ENCODE results near the gene ACYP2. TPM values are rescaled to one million over a fixed set of nuclear protein-coding genes. Genes with fewer than 3 reads are reported as not detected.
A peak's percentile ranks its signal among the peaks of the same experiment; 100 is the strongest.

Gene ACYP2
- 14.0 and 16.4 TPM in 2 replicates for total RNA-seq
- 18.8 TPM for total RNA-seq (2013)
- 13.6 and 17.2 TPM in 2 replicates for polyA plus RNA-seq
- polyA minus RNA-seq: 23.1 and 28.4 TPM in 2 replicates

GRCh38 chr2:54115284-54116137 lies at the start of gene ACYP2:
TSS of gene ACYP2 (plus strand) at chr2:54115615.
- peak within 1 kb of the TSS; percentile 98 for H3K9ac ChIP-seq (ENCODE audit: low read length)
- H3K79me2 ChIP-seq (ENCODE audit: control insufficient read depth, insufficient read depth, low read length): peaks cover 5% of the 10 kb centered on the region
- peaks cover 3% of the 10 kb centered on the region in 2 experiments for H3K36me3 ChIP-seq (replicated peaks in 1 of 2; ENCODE audit: control extremely low read depth in 1 of 2, control insufficient read depth in 1 of 2, extremely low read depth in 1 of 2, insufficient read depth in 2 of 2, low read length in 1 of 2)
- Mint-ChIP-seq H3K4me1 (peaks cover 16% of the 10 kb centered on the region), H3K4me3 (peak within 1 kb of the TSS; percentile 98), H3K27me3 (no peaks in the 10 kb centered on the region), H3K9me3 (ENCODE audit: insufficient read depth) (no peaks in the 10 kb centered on the region), H3K27ac (peak within 1 kb of the TSS; percentile 100)
- peak within 1 kb of the TSS; percentile 97 to 99 for H3K27ac ChIP-seq (ENCODE audit: low read length in 2 of 2)
- H4K20me1 ChIP-seq (ENCODE audit: control insufficient read depth, insufficient read depth, low read length, poor library complexity, severe bottlenecking): no peaks in the 10 kb centered on the region
- CTCF ChIA-PET: interaction anchor here (1.0 to 1.8 kb wide), 7 partner anchors 8 to 933 kb away, joined by 3 to 10 read pairs (median 4); no protein-coding TSS in a partner anchor
- peaks cover 7% of the 10 kb centered on the region in 2 donors for H3K4me1 ChIP-seq (ENCODE audit: control insufficient read depth in 2 of 2, insufficient read depth in 2 of 2, low read length in 2 of 2)
- peak within 1 kb of the TSS; percentile 100 for H2AFZ ChIP-seq (ENCODE audit: insufficient read depth, low read depth, low read length, poor library complexity, severe bottlenecking)
- under 1% methylated on average over 57 of the region's 57 CpGs for WGBS (ENCODE audit: insufficient coverage)
- POLR2A ChIA-PET: interaction anchor here (1.0 to 1.3 kb wide), 4 partner anchors 9 to 146 kb away, joined by 3 to 5 read pairs (median 4); no protein-coding TSS in a partner anchor
- TF ChIP-seq EZH2 (IDR thresholded peaks at IDR 0.05; ENCODE audit: borderline replicate concordance, insufficient read depth, low read depth, low read length, poor library complexity, severe bottlenecking): no peak
- TF ChIP-seq, protein P1, sequence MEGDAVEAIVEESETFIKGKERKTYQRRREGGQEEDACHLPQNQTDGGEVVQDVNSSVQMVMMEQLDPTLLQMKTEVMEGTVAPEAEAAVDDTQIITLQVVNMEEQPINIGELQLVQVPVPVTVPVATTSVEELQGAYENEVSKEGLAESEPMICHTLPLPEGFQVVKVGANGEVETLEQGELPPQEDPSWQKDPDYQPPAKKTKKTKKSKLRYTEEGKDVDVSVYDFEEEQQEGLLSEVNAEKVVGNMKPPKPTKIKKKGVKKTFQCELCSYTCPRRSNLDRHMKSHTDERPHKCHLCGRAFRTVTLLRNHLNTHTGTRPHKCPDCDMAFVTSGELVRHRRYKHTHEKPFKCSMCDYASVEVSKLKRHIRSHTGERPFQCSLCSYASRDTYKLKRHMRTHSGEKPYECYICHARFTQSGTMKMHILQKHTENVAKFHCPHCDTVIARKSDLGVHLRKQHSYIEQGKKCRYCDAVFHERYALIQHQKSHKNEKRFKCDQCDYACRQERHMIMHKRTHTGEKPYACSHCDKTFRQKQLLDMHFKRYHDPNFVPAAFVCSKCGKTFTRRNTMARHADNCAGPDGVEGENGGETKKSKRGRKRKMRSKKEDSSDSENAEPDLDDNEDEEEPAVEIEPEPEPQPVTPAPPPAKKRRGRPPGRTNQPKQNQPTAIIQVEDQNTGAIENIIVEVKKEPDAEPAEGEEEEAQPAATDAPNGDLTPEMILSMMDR (IDR thresholded peaks at IDR 0.05): no peak
- DNase-seq (peak; percentile 96), ATAC-seq (ENCODE audit: low read depth) (peak; percentile 82)
- H3K4me3 ChIP-seq (ENCODE audit: control extremely low read depth in 1 of 5, extremely low read depth in 1 of 5, insufficient read depth in 1 of 5, low read depth in 2 of 5, low read length in 4 of 5): peak within 1 kb of the TSS; percentile 75 to 97 (median 85)
- intact Hi-C loops (cut with micrococcal nuclease): loop anchor here (1.0 to 10.0 kb wide), 9 partner anchors 8 to 1117 kb away; partner anchors contain the start of genes ASB3, CHAC2, CLHC1 and EML6
- no peaks in the 10 kb centered on the region for H3K27me3 ChIP-seq (replicated peaks in 1 of 4; ENCODE audit: control extremely low read depth in 1 of 4, control insufficient read depth in 3 of 4, insufficient read depth in 4 of 4, low read length in 3 of 4)
- peaks cover 0 to 6% (median 2%) of the 10 kb centered on the region in 3 donors for H3K9me3 ChIP-seq (ENCODE audit: control extremely low read depth in 1 of 3, control insufficient read depth in 2 of 3, insufficient read depth in 1 of 3, low read length in 2 of 3)
- peak within 1 kb of the TSS; percentile 77 for H3K4me2 ChIP-seq (replicated peaks; ENCODE audit: low read depth, low read length, poor library complexity, severe bottlenecking)
